HepG2 (cell line): ENCODE measurements around the gene DNAJC18. TPM values are rescaled to one million over a fixed set of nuclear protein-coding genes. Genes with fewer than 3 reads are reported as not detected.

Experiments used
- ATAC-seq: fragments of 200-7000 bp; cut with Tn5 transposase; 3 replicates; pipeline ENCODE4 v1.9.1; 2020; ENCODE audit warnings: mild to moderate bottlenecking, moderate library complexity
- BruUV-seq: library from RNA; stranded (reverse); fragments of 400-500 nt; replicated peaks from 2 replicates; lab custom pipeline; 2021; lab: Mats Ljungman, UMichigan
- CTCF ChIA-PET: fragments of 300-600 bp; formaldehyde crosslinking; extraction: SDS; loops from one replicate; lab custom pipeline; 2021; ENCODE audit warnings: low total read pairs, inconsistent platforms, low intra/inter-chr PET ratio; lab: Yijun Ruan, JAX
- POLR2A ChIA-PET: fragments of 350-600 bp; sonication (Branson Sonifier 250); formaldehyde crosslinking; loops from one replicate; lab custom pipeline; 2020; ENCODE audit warnings: antibody characterized with exemption, inconsistent platforms; lab: Yijun Ruan, JAX
- DNase-seq: peaks from one replicate; pipeline ENCODE4 v3.0.0-alpha.2; 2015; ENCODE audit warnings: low spot score
- FAIRE-seq: peaks from 3 replicates; lab custom pipeline; 2011; peaks lifted over from hg19 to GRCh38; lab: Jason Lieb, UNC
- H2AFZ ChIP-seq: one replicate; pipeline ENCODE4 v1.6.1; 2011; ENCODE audit warnings: low read length, inconsistent platforms
- H3K27ac ChIP-seq: fragments of 300-600 bp; 3 replicates; pipeline ENCODE4 v1.8.0; 2011; ENCODE audit warnings: mixed run types, mild to moderate bottlenecking, mixed read lengths, low read length, inconsistent platforms; ENCODE audit not compliant: insufficient read depth; ENCODE audit errors: extremely low read length
- H3K27me3 ChIP-seq, 2 experiments: fragments of 200-600 bp in 1 of 2; 2 replicates in 1 of 2; 3 replicates in 1 of 2; pipeline versions ENCODE4 v1.6.0 to v1.8.0; 2011; ENCODE audit warnings: low read length in 2 of 2, mild to moderate bottlenecking in 2 of 2, moderate library complexity in 2 of 2, inconsistent platforms in 1 of 2; ENCODE audit not compliant: insufficient read depth in 2 of 2, control insufficient read depth in 1 of 2
- H3K36me3 ChIP-seq, 2 experiments: fragments of 200-600 bp in 1 of 2; replicated peaks in 1 of 2; 2 replicates in 1 of 2; 3 replicates in 1 of 2; pipeline versions ENCODE4 v1.5.1 to v1.8.0; 2011; ENCODE audit warnings: low read length in 2 of 2, inconsistent platforms in 1 of 2; ENCODE audit not compliant: insufficient read depth in 2 of 2, control insufficient read depth in 1 of 2
- H3K4me1 ChIP-seq: 2 replicates; pipeline ENCODE4 v1.5.1; 2012; ENCODE audit warnings: low read length, inconsistent platforms; ENCODE audit not compliant: insufficient read depth
- H3K4me2 ChIP-seq: 2 replicates; pipeline ENCODE4 v1.6.0; 2011; ENCODE audit warnings: low read depth, low read length, inconsistent platforms
- H3K4me3 ChIP-seq, 3 experiments: fragments of 200-600 bp in 1 of 3; sonication (generic), shearing (Covaris generic) in 1 of 3; replicated peaks in 1 of 3; 2 replicates each; pipeline ENCODE4 v1.5.1; 2011 to 2016; ENCODE audit warnings: low read length in 3 of 3, inconsistent platforms in 2 of 3, low read depth in 2 of 3, mild to moderate bottlenecking in 2 of 3, control low read depth in 1 of 3, mixed read lengths in 1 of 3; ENCODE audit not compliant: insufficient read depth in 1 of 3
- H3K79me2 ChIP-seq: one replicate; pipeline ENCODE4 v1.6.1; 2011; ENCODE audit warnings: low read length, inconsistent platforms; ENCODE audit not compliant: insufficient read depth
- H3K9ac ChIP-seq: 2 replicates; pipeline ENCODE4 v1.6.0; 2011; ENCODE audit warnings: mild to moderate bottlenecking, low read depth, low read length, inconsistent platforms; ENCODE audit not compliant: insufficient read depth
- H3K9me3 ChIP-seq: 2 replicates; pipeline ENCODE4 v1.5.1; 2012; ENCODE audit warnings: mild to moderate bottlenecking, low read length
- H4K20me1 ChIP-seq: 2 replicates; pipeline ENCODE4 v1.6.0; 2011; ENCODE audit warnings: inconsistent platforms, mild to moderate bottlenecking, low read length, moderate library complexity; ENCODE audit not compliant: insufficient read depth
- MIER2 ChIP-seq: IDR thresholded peaks from 2 replicates; pipeline ENCODE4 v1.6.1; 2016; ENCODE audit warnings: missing biosample characterization, missing genetic modification reagents
- NFKBIZ ChIP-seq: IDR thresholded peaks from 2 replicates; pipeline ENCODE4 v1.6.1; 2018; ENCODE audit warnings: missing genetic modification reagents, missing compliant biosample characterization
- ZNF33A ChIP-seq: sonication (generic); formaldehyde crosslinking; IDR thresholded peaks from 2 replicates; pipeline ENCODE4 v1.5.1; 2020; ENCODE audit warnings: missing genetic modification reagents, mild to moderate bottlenecking, moderate library complexity, borderline replicate concordance
- ZNF549 ChIP-seq: sonication (generic); formaldehyde crosslinking; IDR thresholded peaks from 2 replicates; pipeline ENCODE4 v1.5.0; 2020; ENCODE audit warnings: missing genetic modification reagents
- ZNF629 ChIP-seq: sonication (generic); formaldehyde crosslinking; conservative IDR thresholded peaks from 2 replicates; pipeline ENCODE4 v1.5.0; 2020; ENCODE audit warnings: missing genetic modification reagents
- WGBS: methylation state at CpG from one replicate; pipeline ENCODE4 v1.1.6; 2017; ENCODE audit warnings: low lambda C conversion rate; 5-methylcytosine and 5-hydroxymethylcytosine counted together
- in situ Hi-C: cut with HindIII; loops from 2 replicates; pipeline ENCODE4 v1.10.0; 2017; ENCODE audit warnings: low pct_unique_long_range_greater_than_20kb; ENCODE audit not compliant: extremely low pct_ligation_motif_present
- intact Hi-C: fragments of 100-400 bp; cut with micrococcal nuclease; formaldehyde crosslinking; loops from one replicate; pipeline ENCODE4 v1.10.0; 2022; ENCODE audit not compliant: unreplicated experiment
- polyA plus RNA-seq, 8 experiments: library from polyadenylated mRNA; depleted of rRNA in 3 of 8; stranded (reverse) in 7 of 8; unstranded in 1 of 8; fragments of >200 nt; fragmentation: Illumina TruSeq in 4 of 8; extraction: Trizol in 4 of 8; gene quantifications; 2 replicates each; pipeline versions ENCODE4 v1.2.1 to v1.2.3, GENCODE V29; 2011 to 2016; ENCODE audit warnings: low read depth in 4 of 8, missing spikeins in 1 of 8, mixed read lengths in 1 of 8; ENCODE audit not compliant: insufficient read depth in 1 of 8
- total RNA-seq, 5 experiments: library from RNA; depleted of rRNA; stranded (reverse); fragments of >200 nt; fragmentation: Illumina TruSeq; extraction: Trizol; gene quantifications; 2 replicates each; pipeline ENCODE4 v1.2.3, GENCODE V29; 2016; ENCODE audit warnings: low read depth in 1 of 5

The DNAJC18 gene
- total and polyA plus RNA-seq, 2 of the 13 experiments (the other 11 are each of a cell fraction or from before 2014, with no cell fraction given) = 6.5 to 6.6 TPM

GRCh38 chr5:139451176-139451575 lies 11.9 kb upstream of the DNAJC18 start:
- no peak for ATAC-seq
- 80% methylated on average over 2 of the region's 2 CpGs for WGBS
- Histone ChIP-seq H2AFZ (no peak overlapping the region), H3K79me2 (no peaks in the 10 kb centered on the region), H3K9ac (no peak overlapping the region), H3K27ac (no peak overlapping the region), H3K4me3 (no peak overlapping the region), H3K27me3 (peaks cover 0 to 7% of the 10 kb centered on the region in 2 experiments; a peak in 3 of 5 replicates), H3K4me2 (no peak overlapping the region), H4K20me1 (no peaks in the 10 kb centered on the region), H3K9me3 (no peaks in the 10 kb centered on the region), H3K36me3 (no peaks in the 10 kb centered on the region), H3K4me1 (no peaks in the 10 kb centered on the region)
- in situ Hi-C loops = no loop called here
- FAIRE-seq = no peak
- DNase-seq = no peak
- intact Hi-C loops = no loop called here
- BruUV-seq = no TSS peak
- ChIA-PET POLR2A (no interaction called here), CTCF (no interaction called here)
- TF ChIP-seq ZNF629 (CRISPR knock-in tag) (no peak), ZNF549 (no peak), ZNF33A (CRISPR knock-in tag) (no peak), NFKBIZ (no peak)

GRCh38 chr5:139446956-139447779 lies 7.8 kb upstream of the DNAJC18 start:
- DNase-seq (no peak), FAIRE-seq (no peak), ATAC-seq (no peak)
- Histone ChIP-seq H3K79me2 (no peaks in the 10 kb centered on the region), H3K4me2 (no peak overlapping the region), H3K9ac (no peak overlapping the region), H3K4me1 (no peaks in the 10 kb centered on the region), H3K36me3 (no peaks in the 10 kb centered on the region), H2AFZ (no peak overlapping the region), H3K27me3 (peaks cover 0 to 8% of the 10 kb centered on the region in 2 experiments; a peak in 2 of 5 replicates), H3K9me3 (no peaks in the 10 kb centered on the region), H3K27ac (no peak overlapping the region), H3K4me3 (no peak overlapping the region), H4K20me1 (no peaks in the 10 kb centered on the region)
- in situ Hi-C loops (no loop called here), intact Hi-C loops (no loop called here)
- no peak for TF ChIP-seq MIER2 (CRISPR knock-in tag)
- no TSS peak for BruUV-seq
- 55% methylated on average over 5 of the region's 5 CpGs for WGBS
- ChIA-PET POLR2A (interaction anchor here (2.6 kb wide), 1 partner anchor 8 kb away, joined by 9 read pairs; the partner anchor contains the start of gene DNAJC18), CTCF (no interaction called here)
